Smooth muscle cell (in vitro differentiated cells): ENCODE data around the gene CLIP4. TPM values are rescaled to one million over a fixed set of nuclear protein-coding genes. Genes with fewer than 3 reads are reported as not detected.

Experiments used
- DNase-seq: peaks from one replicate; lab custom pipeline; 2025; ENCODE audit not compliant: unreplicated experiment; lab: John Stamatoyannopoulos, UW
- H2AFZ ChIP-seq: fragments of 200-600 bp; sonication (generic); 2 replicates; pipeline ENCODE4 v1.6.0; 2016; ENCODE audit warnings: antibody characterized with exemption, low read depth, mild to moderate bottlenecking
- H3F3A ChIP-seq: fragments of 200-600 bp; sonication (generic); 2 replicates; pipeline ENCODE4 v1.6.0; 2017; ENCODE audit warnings: antibody characterized with exemption, low read depth
- H3K27ac ChIP-seq: fragments of 200-600 bp; sonication (generic); 2 replicates; pipeline ENCODE4 v1.5.1; 2016; ENCODE audit warnings: low read depth, mild to moderate bottlenecking
- H3K27me3 ChIP-seq: fragments of 200-600 bp; sonication (generic); 2 replicates; pipeline ENCODE4 v1.6.1; 2016; ENCODE audit warnings: low read depth, mild to moderate bottlenecking
- H3K36me3 ChIP-seq: fragments of 200-600 bp; sonication (generic); 2 replicates; pipeline ENCODE4 v1.5.1; 2016; ENCODE audit warnings: low read depth
- H3K4me1 ChIP-seq: fragments of 200-600 bp; sonication (generic); 2 replicates; pipeline ENCODE4 v1.5.1; 2016; ENCODE audit warnings: low read depth
- H3K4me2 ChIP-seq: fragments of 200-600 bp; sonication (generic); 2 replicates; pipeline ENCODE4 v1.6.0; 2016; ENCODE audit warnings: mild to moderate bottlenecking
- H3K4me3 ChIP-seq: fragments of 200-600 bp; sonication (generic); 2 replicates; pipeline ENCODE4 v1.5.1; 2016; ENCODE audit warnings: mild to moderate bottlenecking
- H3K79me2 ChIP-seq: fragments of 200-600 bp; sonication (generic); 2 replicates; pipeline ENCODE4 v1.6.0; 2016; ENCODE audit warnings: low read depth, mild to moderate bottlenecking
- H3K9ac ChIP-seq: fragments of 200-600 bp; sonication (generic); 2 replicates; pipeline ENCODE4 v1.6.0; 2016; ENCODE audit warnings: low read depth
- H3K9me3 ChIP-seq: fragments of 200-600 bp; sonication (generic); replicated peaks from 2 replicates; pipeline ENCODE4 v1.5.1; 2016; ENCODE audit warnings: low read depth
- H4K20me1 ChIP-seq: fragments of 200-600 bp; sonication (generic); 2 replicates; pipeline ENCODE4 v1.6.0; 2016; ENCODE audit warnings: low read depth
- WGBS: methylation state at CpG from one replicate; pipeline ENCODE4 v1.1.7; 2016; ENCODE audit warnings: low lambda C conversion rate; 5-methylcytosine and 5-hydroxymethylcytosine counted together
- polyA plus RNA-seq: library from polyadenylated mRNA; unstranded; fragments of >200 nt; fragmentation: Nextera tagmentation; extraction: Ambion mirVana; gene quantifications from 2 replicates; pipeline ENCODE4 v1.2.1, GENCODE V29; 2016
- total RNA-seq: library from RNA; depleted of rRNA; stranded (reverse); fragments of >200 nt; gene quantifications from 2 replicates; pipeline ENCODE4 v1.2.3, GENCODE V29; 2014
- TF ChIP-seq, protein P1 (sequence below): fragments of 200-600 bp; sonication (generic); IDR thresholded peaks from 2 replicates; pipeline ENCODE4 v1.5.1; 2017; ENCODE audit warnings: borderline replicate concordance, mild to moderate bottlenecking, antibody characterized with exemption; ENCODE audit not compliant: insufficient read depth, poor library complexity, severe bottlenecking

CLIP4 gene
- total and polyA plus RNA-seq, 2 experiments from 2014 or later: 5.7 to 18.9 TPM

DNA sequence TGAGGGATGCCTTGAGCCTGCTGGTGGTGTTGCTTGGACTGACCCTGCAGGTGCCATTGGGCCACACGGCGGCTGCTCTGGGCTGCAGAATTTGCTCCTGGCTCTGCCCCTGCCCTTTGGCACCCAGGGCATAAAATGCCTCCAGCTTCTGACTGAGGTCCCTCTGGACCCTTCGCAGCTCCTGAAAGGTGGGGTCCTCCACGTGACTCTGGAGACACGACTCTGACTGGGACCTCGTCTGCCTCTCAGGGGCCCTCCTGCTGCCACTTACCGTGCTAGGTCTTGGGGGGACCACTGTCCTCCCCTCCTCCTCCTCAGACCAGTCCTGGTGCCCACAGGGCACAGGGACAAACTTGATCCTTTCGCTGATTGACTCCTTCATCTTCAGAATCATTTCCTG lies 43.0 kb upstream of the CLIP4 start:
- Histone ChIP-seq H3K27ac (no peak overlapping the region), H3K36me3 (no peaks in the 10 kb centered on the region), H2AFZ (no peak overlapping the region), H3K4me1 (peaks cover 22% of the 10 kb centered on the region), H3K9me3 (no peaks in the 10 kb centered on the region), H3K4me3 (no peak overlapping the region), H3K9ac (no peak overlapping the region), H3K4me2 (no peak overlapping the region), H3K79me2 (no peaks in the 10 kb centered on the region), H3F3A (no peaks in the 10 kb centered on the region), H3K27me3 (no peaks in the 10 kb centered on the region), H4K20me1 (no peaks in the 10 kb centered on the region)
- 91% methylated on average over 8 of the region's 8 CpGs for WGBS
- TF ChIP-seq, protein P1, sequence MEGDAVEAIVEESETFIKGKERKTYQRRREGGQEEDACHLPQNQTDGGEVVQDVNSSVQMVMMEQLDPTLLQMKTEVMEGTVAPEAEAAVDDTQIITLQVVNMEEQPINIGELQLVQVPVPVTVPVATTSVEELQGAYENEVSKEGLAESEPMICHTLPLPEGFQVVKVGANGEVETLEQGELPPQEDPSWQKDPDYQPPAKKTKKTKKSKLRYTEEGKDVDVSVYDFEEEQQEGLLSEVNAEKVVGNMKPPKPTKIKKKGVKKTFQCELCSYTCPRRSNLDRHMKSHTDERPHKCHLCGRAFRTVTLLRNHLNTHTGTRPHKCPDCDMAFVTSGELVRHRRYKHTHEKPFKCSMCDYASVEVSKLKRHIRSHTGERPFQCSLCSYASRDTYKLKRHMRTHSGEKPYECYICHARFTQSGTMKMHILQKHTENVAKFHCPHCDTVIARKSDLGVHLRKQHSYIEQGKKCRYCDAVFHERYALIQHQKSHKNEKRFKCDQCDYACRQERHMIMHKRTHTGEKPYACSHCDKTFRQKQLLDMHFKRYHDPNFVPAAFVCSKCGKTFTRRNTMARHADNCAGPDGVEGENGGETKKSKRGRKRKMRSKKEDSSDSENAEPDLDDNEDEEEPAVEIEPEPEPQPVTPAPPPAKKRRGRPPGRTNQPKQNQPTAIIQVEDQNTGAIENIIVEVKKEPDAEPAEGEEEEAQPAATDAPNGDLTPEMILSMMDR: no peak
- no peak for DNase-seq

DNA sequence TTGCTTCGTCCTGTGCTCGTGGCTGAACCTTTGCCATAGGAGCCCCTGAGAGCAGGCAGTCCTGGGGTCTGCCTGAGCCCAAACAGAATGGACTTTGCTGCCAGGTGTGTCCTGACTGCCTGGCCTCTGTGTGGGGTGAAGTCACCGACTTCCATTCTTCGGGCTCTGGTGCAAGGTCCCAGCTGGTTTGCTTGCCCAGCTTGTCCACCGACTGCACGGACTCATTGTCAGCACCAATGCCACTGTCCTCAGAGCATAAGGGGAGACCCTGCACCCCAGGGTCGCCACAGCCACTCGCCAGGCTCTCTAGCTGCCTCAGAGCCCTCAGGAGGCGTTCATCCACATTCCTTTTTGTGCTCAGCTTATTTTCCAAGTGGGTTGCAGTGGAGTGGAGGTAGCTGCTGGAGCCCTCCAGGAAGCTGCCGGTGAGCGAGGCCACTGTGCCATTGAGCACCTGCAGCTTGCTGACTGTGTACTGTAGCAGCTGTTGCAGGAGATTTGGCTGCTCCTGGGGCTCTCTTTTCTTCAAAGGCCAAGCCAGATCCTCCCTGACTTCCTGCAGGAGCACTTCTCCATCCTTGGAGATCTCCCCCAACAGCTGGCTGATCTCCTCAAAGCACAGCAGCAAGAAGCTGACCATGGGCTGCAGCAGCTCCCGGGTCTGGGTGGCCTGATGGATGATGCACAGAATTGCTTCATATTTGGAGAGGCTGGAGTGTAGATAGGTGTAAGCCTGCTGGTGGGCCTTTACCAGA lies 42.1 kb upstream of the CLIP4 start:
- Histone ChIP-seq H3K27ac (no peak overlapping the region), H3K79me2 (no peaks in the 10 kb centered on the region)
- TF ChIP-seq, protein P1: no peak

DNA sequence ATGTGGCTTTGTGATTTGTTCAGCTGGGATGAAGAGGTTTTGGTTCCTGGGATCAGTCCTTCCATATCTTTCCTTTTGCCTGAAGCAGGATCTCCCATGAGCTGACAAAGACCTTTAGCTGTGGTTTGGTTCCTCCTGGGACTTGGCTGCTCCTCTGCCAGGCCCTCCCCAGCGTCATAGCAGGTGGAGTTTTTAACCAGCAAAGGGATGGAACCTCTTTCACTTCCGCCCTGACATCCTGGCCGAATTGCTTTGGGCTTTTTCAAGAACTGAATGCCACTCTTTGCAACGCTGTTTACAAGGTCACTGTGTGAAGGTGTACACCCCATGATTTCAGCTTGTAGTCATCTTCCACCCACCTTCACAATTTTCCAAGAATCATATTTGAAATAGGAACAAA lies 41.3 kb upstream of the CLIP4 start:
- H2AFZ ChIP-seq: no peak overlapping the region
- no peak for DNase-seq
- H3F3A ChIP-seq: no peaks in the 10 kb centered on the region
- H3K79me2 ChIP-seq: no peaks in the 10 kb centered on the region
- no peak overlapping the region for H3K4me2 ChIP-seq
- H3K36me3 ChIP-seq: no peaks in the 10 kb centered on the region
- TF ChIP-seq, protein P1: no peak
- H3K27ac ChIP-seq: no peak overlapping the region
- no peaks in the 10 kb centered on the region for H3K27me3 ChIP-seq
- peaks cover 22% of the 10 kb centered on the region for H3K4me1 ChIP-seq
- no peak overlapping the region for H3K4me3 ChIP-seq
- 98% methylated on average over 4 of the region's 4 CpGs for WGBS
- H4K20me1 ChIP-seq: no peaks in the 10 kb centered on the region
- no peaks in the 10 kb centered on the region for H3K9me3 ChIP-seq
- no peak overlapping the region for H3K9ac ChIP-seq

More for the DNA sequence above, 42.1 kb upstream of the CLIP4 start:
- H2AFZ ChIP-seq: no peak overlapping the region
- H4K20me1 ChIP-seq: no peaks in the 10 kb centered on the region
- H3K27me3 ChIP-seq: no peaks in the 10 kb centered on the region
- no peak for DNase-seq
- no peaks in the 10 kb centered on the region for H3K36me3 ChIP-seq
- H3K4me3 ChIP-seq: no peak overlapping the region
- 87% methylated on average over 12 of the region's 12 CpGs for WGBS
- H3F3A ChIP-seq: no peaks in the 10 kb centered on the region
- H3K9ac ChIP-seq: no peak overlapping the region
- H3K9me3 ChIP-seq: no peaks in the 10 kb centered on the region
- peaks cover 22% of the 10 kb centered on the region for H3K4me1 ChIP-seq
- H3K4me2 ChIP-seq: no peak overlapping the region

DNA sequence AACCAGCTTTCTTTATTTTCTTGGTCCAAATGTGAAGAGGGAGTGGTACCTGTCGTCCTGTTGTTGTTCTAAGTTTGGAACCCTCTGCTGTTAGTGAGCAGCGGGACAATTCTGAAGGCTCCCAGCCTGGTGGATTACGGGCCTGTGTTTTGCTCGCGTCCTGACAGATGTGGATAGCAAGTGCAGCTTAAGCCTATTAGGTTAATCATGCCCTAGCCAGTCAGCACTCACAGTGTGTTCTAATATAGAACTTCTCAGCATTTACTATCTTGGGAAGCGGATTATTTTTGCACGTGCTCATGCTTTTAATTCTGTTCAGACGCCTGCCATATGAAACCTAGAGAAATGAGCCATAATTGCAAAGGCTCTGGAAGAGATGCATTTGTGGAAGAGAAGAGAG lies 40.8 kb upstream of the CLIP4 start, which contains the start of gene PCARE:
Gene PCARE, minus strand, starts transcription at position 113 of the 400 bp plus-strand sequence. CDS start 262 bp downstream, outside the sequence.
- H3K9me3 ChIP-seq: no peaks in the 10 kb centered on the region
- no peak within 1 kb of the TSS for H3K9ac ChIP-seq
- WGBS: 86% methylated on average over 8 of the region's 8 CpGs
- no peak for DNase-seq
- no peak within 1 kb of the TSS for H3K4me2 ChIP-seq
- H3K4me1 ChIP-seq: peaks cover 22% of the 10 kb centered on the region
- no peak within 1 kb of the TSS for H3K27ac ChIP-seq
- no peak within 1 kb of the TSS for H3K4me3 ChIP-seq
- H3K36me3 ChIP-seq: no peaks in the 10 kb centered on the region
- H3F3A ChIP-seq: no peaks in the 10 kb centered on the region
- H3K27me3 ChIP-seq: no peaks in the 10 kb centered on the region
- TF ChIP-seq, protein P1: no peak
- H4K20me1 ChIP-seq: no peaks in the 10 kb centered on the region
- no peaks in the 10 kb centered on the region for H3K79me2 ChIP-seq
- no peak within 1 kb of the TSS for H2AFZ ChIP-seq
